HCEC 1CT (cell line): ENCODE results near the gene SEBOX.

Experiments
- DNase-seq: peaks from one replicate; pipeline ENCODE4 v3.0.0-alpha.2; 2017

Gene SEBOX, protein sequence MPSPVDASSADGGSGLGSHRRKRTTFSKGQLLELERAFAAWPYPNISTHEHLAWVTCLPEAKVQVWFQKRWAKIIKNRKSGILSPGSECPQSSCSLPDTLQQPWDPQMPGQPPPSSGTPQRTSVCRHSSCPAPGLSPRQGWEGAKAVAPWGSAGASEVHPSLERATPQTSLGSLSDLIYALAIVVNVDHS

GRCh38 chr17:28364665-28365363 lies at the start of gene SEBOX:
Gene SEBOX, minus strand, starts transcription at chr17:28365199. Its CDS starts 48 bp downstream, at chr17:28365151.
- DNase-seq: no peak

GRCh38 chr17:28413804-28414203 lies 48.8 kb upstream of the SEBOX start:
- DNase-seq: no peak

- no peak for DNase-seq
These were observed 47.1 kb upstream of the SEBOX start for GRCh38 chr17:28412099-28412498.

DNA sequence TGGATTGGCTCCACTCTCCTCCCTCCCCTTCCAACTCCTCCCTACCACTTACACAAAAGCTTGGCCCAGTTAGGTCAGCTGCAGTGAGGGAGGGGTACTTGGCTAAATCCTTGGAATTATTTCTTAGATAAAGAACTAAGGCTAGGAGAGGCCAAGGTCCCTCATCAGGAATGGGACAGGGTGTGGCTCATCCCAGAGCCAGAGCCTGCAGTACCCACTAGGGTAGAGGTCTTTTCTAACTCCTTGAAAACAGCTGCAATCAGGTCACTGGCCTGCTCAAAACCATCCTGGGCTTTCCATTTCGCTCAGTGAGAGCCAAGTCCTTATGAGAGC lies 42.9 kb upstream of the SEBOX start:
- DNase-seq: no peak

GRCh38 chr17:28407130-28407973 lies 42.4 kb upstream of the SEBOX start:
- DNase-seq: no peak

GRCh38 chr17:28406473-28406814 lies 41.4 kb upstream of the SEBOX start:
- DNase-seq: no peak

GRCh38 chr17:28405632-28406472 lies 40.9 kb upstream of the SEBOX start, which contains the start of gene SLC46A1:
Gene SLC46A1, minus strand, starts transcription at chr17:28406212. Its CDS starts 98 bp downstream, at chr17:28406114.
- DNase-seq: no peak

GRCh38 chr17:28404812-28405570 lies 40.0 kb upstream of the SEBOX start:
- DNase-seq: no peak

- no peak for DNase-seq
These were observed 39.4 kb upstream of the SEBOX start for GRCh38 chr17:28404461-28404811.

DNA sequence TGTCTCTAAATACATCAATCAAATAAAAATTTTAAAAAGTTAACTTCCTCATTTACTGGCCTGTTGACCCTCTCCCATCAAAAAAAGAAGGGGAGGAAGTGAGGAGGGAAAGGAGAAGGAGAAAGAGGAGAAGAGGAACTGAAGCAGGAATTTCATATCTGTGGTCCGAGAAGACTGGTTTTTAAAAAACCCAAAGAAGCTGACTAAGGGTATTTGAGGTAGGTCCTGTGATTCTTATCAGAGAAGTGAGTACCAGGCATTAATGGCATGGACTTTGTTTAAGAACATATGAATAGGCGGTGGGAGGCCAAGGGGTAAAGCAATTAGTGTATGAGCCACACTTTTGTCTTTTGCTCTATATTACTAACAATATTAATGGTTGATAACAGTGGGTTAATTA lies 39.0 kb upstream of the SEBOX start:
- DNase-seq: no peak

- DNase-seq: no peak
These were observed 37.8 kb upstream of the SEBOX start for GRCh38 chr17:28402844-28403243.

DNA sequence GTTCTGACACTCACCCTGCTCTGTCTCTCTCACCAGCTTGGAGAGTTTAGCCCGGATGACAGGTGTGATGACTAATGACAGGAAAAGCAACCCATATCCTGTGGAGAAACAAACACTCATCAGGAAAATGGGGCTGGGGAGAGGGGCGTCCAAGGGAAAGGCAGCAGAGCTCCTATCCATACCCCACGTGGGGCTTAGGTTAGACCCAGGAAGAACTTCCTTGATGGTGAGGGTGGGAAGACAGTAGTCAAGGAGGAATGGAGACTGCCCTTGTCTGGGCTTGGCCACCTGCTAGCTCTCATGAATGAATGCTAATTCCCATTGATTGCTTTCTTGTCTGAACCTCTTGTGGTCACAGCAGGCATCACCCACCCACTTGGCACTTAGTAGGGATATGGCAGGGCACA lies 37.2 kb upstream of the SEBOX start:
- no peak for DNase-seq

- no peak for DNase-seq
These were observed 34.8 kb upstream of the SEBOX start for GRCh38 chr17:28399808-28400207.

- DNase-seq: no peak
These were observed 33.4 kb upstream of the SEBOX start for GRCh38 chr17:28398280-28398981.

DNA sequence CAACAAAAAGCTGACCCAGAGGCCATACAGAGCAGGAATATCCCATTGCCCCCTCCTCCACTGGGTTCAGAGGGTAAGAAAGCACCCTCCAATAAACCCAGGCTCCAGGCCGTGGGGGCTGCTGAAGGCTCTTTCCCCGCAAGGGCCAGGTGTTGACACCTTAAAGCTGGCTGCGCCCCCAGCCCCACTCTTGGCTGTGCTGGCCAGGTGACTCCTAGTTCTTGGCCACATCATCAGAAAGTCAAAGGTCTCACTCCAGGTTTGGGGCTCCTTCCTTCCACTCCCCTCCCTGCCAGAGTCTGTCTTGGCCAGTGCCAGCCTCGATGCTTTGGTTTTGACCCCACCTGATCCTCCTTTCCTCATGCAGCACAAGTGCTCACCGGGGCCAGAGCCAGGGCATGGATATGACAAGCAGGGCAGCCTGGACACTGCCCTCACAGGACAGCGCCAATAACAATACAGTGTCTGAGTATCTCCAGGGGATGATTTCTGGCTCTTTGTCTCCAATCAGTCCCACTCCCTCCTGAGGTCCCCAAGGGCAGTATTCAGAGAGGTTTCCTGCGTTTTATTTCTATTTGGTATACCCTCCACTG lies 32.8 kb upstream of the SEBOX start:
- no peak for DNase-seq

GRCh38 chr17:28397275-28397674 lies 32.3 kb upstream of the SEBOX start:
- DNase-seq: no peak

GRCh38 chr17:28396635-28397239 lies 31.7 kb upstream of the SEBOX start:
- DNase-seq: no peak

- no peak for DNase-seq
These were observed 31.0 kb upstream of the SEBOX start for GRCh38 chr17:28395968-28396367.

DNA sequence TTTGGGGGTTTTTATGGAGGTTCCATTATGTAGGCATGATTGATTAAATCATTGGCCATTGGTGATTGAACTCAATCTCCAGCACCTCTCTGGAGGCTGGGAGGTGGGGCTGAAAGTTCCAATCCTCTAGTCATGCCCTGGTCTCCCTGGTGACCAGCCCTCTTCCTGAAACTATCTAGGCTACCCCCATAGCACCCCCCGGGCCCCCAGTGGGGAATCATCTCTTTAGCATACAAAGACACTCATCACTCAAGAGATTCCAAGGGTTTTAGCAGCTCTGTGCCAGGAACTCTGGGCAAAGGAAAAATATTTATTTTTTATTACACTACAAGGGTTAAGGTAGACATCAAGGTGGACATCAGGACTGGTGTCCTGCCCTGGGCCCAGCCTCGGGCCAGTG lies 30.4 kb upstream of the SEBOX start:
- DNase-seq: no peak

GRCh38 chr17:28394337-28395116 lies 29.5 kb upstream of the SEBOX start:
- DNase-seq: peak; percentile 22
